ENCODE results near the gene PCSK7.

Gene PCSK7

DNA sequence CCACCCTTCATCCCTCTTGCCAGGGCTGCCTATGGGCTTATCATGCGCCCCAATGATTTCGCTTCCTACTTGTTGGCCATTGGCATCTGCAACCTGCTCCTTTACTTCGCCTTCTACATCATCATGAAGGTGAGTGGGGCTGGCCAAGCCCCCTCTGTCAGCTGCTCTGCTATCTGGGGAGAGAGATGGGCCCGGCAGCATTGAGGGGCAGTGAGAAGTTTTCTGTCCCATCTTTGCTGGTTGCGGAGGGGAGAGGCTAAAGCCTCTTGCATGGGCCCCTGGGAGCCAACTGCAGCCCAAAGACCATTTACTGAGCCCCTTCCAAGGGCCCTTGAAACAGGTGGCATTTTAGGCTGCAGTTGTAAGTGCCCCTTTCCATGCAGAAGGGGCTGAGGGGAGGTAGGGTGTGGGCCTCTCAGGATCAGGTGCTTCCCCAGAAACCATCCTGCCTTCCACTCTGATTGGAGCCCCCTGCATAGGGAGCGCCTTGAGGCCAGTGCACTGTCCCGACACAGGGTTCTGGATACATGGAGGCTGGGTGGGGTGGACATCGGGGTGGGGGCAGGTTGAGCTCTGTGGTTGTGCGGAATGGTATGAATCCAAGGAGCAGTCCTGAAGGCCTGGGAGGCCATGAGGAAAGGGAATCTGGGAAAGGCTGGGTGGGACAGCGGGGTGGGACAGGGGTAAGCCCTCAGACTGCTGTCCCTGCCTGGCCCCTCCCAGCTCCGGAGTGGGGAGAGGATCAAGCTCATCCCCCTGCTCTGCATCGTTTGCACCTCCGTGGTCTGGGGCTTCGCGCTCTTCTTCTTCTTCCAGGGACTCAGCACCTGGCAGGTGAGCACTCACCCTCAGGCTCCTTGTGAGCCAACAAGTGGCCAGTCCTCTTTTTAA lies 38.5 kb downstream of the PCSK7 start:
- TF ChIP-seq, protein P1, sequence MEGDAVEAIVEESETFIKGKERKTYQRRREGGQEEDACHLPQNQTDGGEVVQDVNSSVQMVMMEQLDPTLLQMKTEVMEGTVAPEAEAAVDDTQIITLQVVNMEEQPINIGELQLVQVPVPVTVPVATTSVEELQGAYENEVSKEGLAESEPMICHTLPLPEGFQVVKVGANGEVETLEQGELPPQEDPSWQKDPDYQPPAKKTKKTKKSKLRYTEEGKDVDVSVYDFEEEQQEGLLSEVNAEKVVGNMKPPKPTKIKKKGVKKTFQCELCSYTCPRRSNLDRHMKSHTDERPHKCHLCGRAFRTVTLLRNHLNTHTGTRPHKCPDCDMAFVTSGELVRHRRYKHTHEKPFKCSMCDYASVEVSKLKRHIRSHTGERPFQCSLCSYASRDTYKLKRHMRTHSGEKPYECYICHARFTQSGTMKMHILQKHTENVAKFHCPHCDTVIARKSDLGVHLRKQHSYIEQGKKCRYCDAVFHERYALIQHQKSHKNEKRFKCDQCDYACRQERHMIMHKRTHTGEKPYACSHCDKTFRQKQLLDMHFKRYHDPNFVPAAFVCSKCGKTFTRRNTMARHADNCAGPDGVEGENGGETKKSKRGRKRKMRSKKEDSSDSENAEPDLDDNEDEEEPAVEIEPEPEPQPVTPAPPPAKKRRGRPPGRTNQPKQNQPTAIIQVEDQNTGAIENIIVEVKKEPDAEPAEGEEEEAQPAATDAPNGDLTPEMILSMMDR (IDR thresholded peaks at IDR 0.05; ENCODE audit: low read depth, low read length) = no peak
- no peak for DNase-seq (ENCODE audit: extremely low read depth, low read depth)

DNA sequence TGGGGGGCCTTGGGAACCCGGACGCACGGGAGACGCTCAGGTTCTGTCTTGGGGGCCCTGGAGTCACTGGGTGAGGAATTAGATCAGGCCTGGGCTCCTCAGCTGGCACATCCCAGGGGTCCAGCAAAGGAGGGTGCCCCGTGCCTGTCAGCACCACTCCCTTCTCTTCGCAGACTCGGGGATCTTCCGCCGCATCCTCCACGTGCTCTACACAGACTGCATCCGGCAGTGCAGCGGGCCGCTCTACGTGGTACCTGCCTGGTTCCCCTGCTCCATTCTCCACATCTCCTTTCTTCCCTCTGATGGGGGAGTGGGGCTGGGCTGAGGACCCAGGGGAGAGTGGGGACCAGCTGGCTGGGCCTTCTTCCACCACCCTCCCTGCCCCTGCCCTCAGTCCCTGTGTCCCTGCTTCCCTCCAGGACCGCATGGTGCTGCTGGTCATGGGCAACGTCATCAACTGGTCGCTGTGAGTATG lies 39.4 kb downstream of the PCSK7 start:
- no peak for DNase-seq (ENCODE audit: extremely low read depth, low read depth)
- TF ChIP-seq, protein P1 (IDR thresholded peaks at IDR 0.05; ENCODE audit: low read depth, low read length) = no peak

DNA sequence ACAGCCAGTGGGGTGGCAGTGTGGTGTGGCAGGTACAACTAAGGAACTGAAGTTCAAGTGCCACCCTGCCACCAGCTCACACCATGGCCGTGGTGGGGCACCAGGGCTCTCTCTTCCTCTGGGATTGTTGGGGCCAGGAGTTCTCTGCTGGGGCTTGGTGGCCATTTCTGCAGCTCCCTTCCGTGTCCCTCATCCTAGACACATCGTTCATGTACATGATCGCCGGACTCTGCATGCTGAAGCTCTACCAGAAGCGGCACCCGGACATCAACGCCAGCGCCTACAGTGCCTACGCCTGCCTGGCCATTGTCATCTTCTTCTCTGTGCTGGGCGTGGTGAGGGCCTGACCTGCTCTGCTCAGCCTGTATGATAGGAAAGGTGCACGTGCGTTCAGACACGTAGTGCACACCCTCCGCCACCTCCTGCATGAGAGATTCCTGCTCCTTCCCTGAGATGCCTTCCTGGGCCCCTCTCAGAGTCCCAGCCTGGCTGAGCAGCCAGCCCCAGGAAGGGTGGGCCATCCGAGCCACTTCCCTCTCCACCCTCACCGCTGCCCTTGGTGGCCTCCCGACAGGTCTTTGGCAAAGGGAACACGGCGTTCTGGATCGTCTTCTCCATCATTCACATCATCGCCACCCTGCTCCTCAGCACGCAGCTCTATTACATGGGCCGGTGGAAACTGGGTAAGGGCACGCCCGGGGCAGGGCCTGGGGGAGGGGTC lies 40.0 kb downstream of the PCSK7 start:
- no peak for DNase-seq (ENCODE audit: extremely low read depth, low read depth)
- TF ChIP-seq, protein P1 (IDR thresholded peaks at IDR 0.05; ENCODE audit: low read depth, low read length) = no peak

DNA sequence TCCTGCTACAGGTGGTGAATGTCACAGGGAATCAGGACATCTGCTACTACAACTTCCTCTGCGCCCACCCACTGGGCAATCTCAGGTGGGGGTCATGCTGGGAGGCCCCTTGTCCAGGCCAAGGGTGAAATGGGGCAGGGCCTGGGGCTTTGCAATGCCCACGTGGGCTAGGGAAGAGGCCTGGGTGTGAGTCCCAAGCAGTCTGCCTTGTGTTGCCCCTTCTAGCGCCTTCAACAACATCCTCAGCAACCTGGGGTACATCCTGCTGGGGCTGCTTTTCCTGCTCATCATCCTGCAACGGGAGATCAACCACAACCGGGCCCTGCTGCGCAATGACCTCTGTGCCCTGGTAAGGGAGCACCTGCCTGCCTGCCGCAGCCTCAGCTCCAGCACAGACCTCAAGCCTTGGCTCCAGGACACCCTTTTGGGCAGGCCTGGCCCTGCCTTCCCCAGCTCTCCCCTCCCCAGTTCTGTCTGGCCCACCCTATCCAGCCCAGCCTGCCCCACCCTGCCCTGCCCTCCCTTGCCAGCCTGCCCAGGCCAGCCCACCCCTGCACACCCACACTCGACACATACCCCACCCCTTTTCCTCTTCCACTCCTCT lies 41.8 kb downstream of the PCSK7 start:
- DNase-seq (ENCODE audit: extremely low read depth, low read depth) = no peak
- TF ChIP-seq, protein P1 (IDR thresholded peaks at IDR 0.05; ENCODE audit: low read depth, low read length) = no peak

DNA sequence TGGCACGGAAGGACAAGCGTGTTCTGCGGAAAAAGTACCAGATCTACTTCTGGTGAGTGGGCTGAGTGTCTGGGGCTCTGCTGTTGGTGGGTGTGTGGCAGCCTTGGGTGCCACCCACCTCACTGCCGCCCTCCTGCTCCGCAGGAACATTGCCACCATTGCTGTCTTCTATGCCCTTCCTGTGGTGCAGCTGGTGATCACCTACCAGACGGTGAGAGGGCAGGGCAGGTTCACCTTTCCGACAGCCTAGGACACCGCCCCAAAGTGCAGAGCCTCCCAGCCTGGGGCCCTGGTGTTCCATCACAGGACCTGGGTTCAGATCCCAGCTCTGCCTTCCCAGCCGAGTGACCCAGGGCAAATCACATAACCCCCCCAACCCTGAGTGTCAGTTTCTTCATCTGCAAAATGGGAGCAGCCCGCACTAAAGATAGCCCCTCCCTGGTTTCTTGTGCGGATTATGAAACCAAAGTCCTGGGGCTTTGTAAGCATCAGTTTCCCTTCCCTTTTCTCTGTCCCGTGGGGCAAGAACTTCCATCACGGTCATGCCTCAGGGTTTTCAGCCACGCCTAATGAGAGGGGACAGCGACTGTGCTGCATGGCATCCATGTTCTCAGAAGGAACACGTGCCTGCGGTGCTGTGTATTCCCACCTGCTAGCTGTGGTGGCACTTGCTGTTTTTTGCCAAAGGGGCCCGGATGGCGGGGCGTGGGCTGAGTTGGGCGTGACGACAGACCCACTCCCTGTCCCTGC lies 42.5 kb downstream of the PCSK7 start:
- TF ChIP-seq, protein P1 (IDR thresholded peaks at IDR 0.05; ENCODE audit: low read depth, low read length) = no peak
- no peak for DNase-seq (ENCODE audit: extremely low read depth, low read depth)

DNA sequence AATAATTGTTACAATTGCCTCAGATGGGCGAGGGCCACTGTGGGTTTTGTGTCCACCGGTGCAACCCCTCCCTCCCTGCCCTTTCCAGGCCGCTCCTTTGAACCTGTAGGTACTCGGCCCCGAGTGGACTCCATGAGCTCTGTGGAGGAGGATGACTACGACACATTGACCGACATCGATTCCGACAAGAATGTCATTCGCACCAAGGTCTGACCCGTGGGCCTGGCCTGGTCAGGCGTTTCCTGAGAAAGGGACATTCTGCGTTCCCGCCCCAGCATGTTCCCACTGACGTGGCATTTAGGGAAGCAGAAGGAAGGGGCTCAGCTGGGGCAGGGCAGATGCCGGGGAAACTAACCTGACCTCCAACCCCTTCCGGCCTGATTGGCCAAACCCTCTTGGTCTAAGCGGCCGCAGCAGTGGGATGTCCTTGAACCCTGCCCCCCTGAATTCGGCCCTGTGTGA lies 43.2 kb downstream of the PCSK7 start:
- TF ChIP-seq, protein P1 (IDR thresholded peaks at IDR 0.05; ENCODE audit: low read depth, low read length) = no peak
- DNase-seq (ENCODE audit: extremely low read depth, low read depth) = no peak
